ENCODE data around the gene TNFRSF8.

TNFRSF8 gene

GRCh38 chr1:12060500-12060899 is 2.6 kb upstream of the TNFRSF8 start:
- no peak for DNase-seq (ENCODE audit: low read depth)

GRCh38 chr1:12064073-12064969 is 1.2 kb downstream of the TNFRSF8 start:
- no peak for DNase-seq (ENCODE audit: low read depth)

- DNase-seq (ENCODE audit: low read depth), result no peak
Measured at GRCh38 chr1:12065872-12066271, 2.8 kb downstream of the TNFRSF8 start.

GRCh38 chr1:12067900-12068821 is 5.1 kb downstream of the TNFRSF8 start:
- peak; percentile 81 for DNase-seq (ENCODE audit: low read depth)

GRCh38 chr1:12069623-12070244 is 6.6 kb downstream of the TNFRSF8 start:
- no peak for DNase-seq (ENCODE audit: low read depth)

GRCh38 chr1:12071892-12072291 is 8.8 kb downstream of the TNFRSF8 start:
- no peak for DNase-seq (ENCODE audit: low read depth)

GRCh38 chr1:12072741-12073140 is 9.6 kb downstream of the TNFRSF8 start:
- no peak for DNase-seq (ENCODE audit: low read depth)

- DNase-seq (ENCODE audit: low read depth), result no peak
Measured at GRCh38 chr1:12073796-12074195, 10.7 kb downstream of the TNFRSF8 start.

- DNase-seq (ENCODE audit: low read depth), result peak; percentile 94
Measured at GRCh38 chr1:12075195-12076114, 12.4 kb downstream of the TNFRSF8 start.

GRCh38 chr1:12076425-12077005 is 13.4 kb downstream of the TNFRSF8 start:
- DNase-seq (ENCODE audit: low read depth), result no peak

- DNase-seq (ENCODE audit: low read depth), result no peak
Measured at GRCh38 chr1:12078575-12078937, 15.5 kb downstream of the TNFRSF8 start.

- peak; percentile 45 for DNase-seq (ENCODE audit: low read depth)
Measured at GRCh38 chr1:12078938-12079861, 16.1 kb downstream of the TNFRSF8 start.

GRCh38 chr1:12080156-12080555 is 17.1 kb downstream of the TNFRSF8 start:
- DNase-seq (ENCODE audit: low read depth), result no peak

GRCh38 chr1:12080773-12081556 is 17.9 kb downstream of the TNFRSF8 start:
- DNase-seq (ENCODE audit: low read depth), result no peak

GRCh38 chr1:12081648-12082396 is 18.7 kb downstream of the TNFRSF8 start:
- DNase-seq (ENCODE audit: low read depth), result no peak

- no peak for DNase-seq (ENCODE audit: low read depth)
Measured at GRCh38 chr1:12082988-12083387, 19.9 kb downstream of the TNFRSF8 start.

GRCh38 chr1:12083766-12084165 is 20.7 kb downstream of the TNFRSF8 start:
- DNase-seq (ENCODE audit: low read depth), result peak; percentile 59

- DNase-seq (ENCODE audit: low read depth), result no peak
Measured at GRCh38 chr1:12085643-12086260, 22.6 kb downstream of the TNFRSF8 start.

Measured in iris pigment epithelial cell (primary cell).